Measurements from ENCODE around the gene DMRT3. TPM values are rescaled to one million over a fixed set of nuclear protein-coding genes. Genes with fewer than 3 reads are reported as not detected.

The DMRT3 gene
- total and polyA plus RNA-seq, 9 of the 15 experiments (the other 6 are each of a cell fraction or from before 2014, with no cell fraction given): not detected

DNA sequence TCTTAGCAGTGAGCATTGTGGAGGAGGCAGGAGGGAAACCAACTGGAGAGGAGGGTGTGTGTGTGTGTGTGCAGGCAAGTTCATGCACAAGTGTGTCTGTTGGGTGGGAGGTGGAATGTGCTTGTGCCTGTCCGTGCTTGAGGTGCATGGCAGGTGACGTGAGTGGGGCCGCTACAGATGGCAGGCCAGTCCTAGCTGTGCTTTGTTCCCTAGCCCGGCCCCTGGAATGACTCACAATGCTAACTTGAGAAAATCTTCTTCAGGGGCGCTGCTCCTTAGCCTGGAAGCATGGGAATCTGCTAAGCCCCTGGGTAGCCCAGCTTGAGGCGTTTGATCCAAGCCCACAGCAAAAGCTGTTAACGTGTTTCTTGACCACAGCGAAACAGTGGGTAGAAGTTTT, 48.7 kb downstream of the DMRT3 start:
- Histone ChIP-seq H3K4me1 (replicated peaks in 1 of 2; ENCODE audit: control insufficient read depth in 2 of 2, insufficient read depth in 2 of 2, low read length in 2 of 2) (no peaks in the 10 kb centered on the region), H3K9ac (ENCODE audit: insufficient read depth in 1 of 2, low read depth in 2 of 2, low read length in 2 of 2) (no peak overlapping the region), H3K79me2 (ENCODE audit: control insufficient read depth, insufficient read depth, low read length) (no peaks in the 10 kb centered on the region), H4K20me1 (replicated peaks; ENCODE audit: control insufficient read depth, insufficient read depth, low read length) (no peaks in the 10 kb centered on the region), H2AFZ (ENCODE audit: low read depth, low read length) (no peak overlapping the region), H3K4me2 (ENCODE audit: insufficient read depth, low read length) (no peak overlapping the region), H3K27me3 (ENCODE audit: control insufficient read depth in 2 of 2, insufficient read depth in 2 of 2, low read length in 2 of 2) (no peaks in the 10 kb centered on the region; a peak in 1 of 5 replicates), H3K4me3 (no peak overlapping the region), H3K36me3 (ENCODE audit: control insufficient read depth, insufficient read depth, low read length) (no peaks in the 10 kb centered on the region), H3K27ac (ENCODE audit: extremely low read depth, low read depth, low read length) (no peak overlapping the region), H3K9me1 (ENCODE audit: control insufficient read depth, insufficient read depth, low read length) (no peaks in the 10 kb centered on the region), H3K9me3 (replicated peaks; ENCODE audit: control insufficient read depth, insufficient read depth, low read depth, low read length) (no peaks in the 10 kb centered on the region)
- ATAC-seq: no peak
- in situ Hi-C loops (cut with MboI) (no loop called here), intact Hi-C loops (cut with micrococcal nuclease) (no loop called here)
- ChIA-PET CTCF (ENCODE audit: low intra/inter-chr PET ratio) (no interaction called here), POLR2A (no interaction called here)
- no peak for FAIRE-seq
- WGBS (ENCODE audit: insufficient coverage, low coverage, missing lambda C conversion rate): 0% methylated on average over 4 of the region's 8 CpGs
- no TSS peak for BruUV-seq (replicated peaks)
- DNase-seq (ENCODE audit: extremely low read depth in 1 of 4, low spot score in 3 of 4): no peak
- TF ChIP-seq POLR2A (conservative IDR thresholded peaks at IDR 0.05) (no peak), SNIP1 (IDR thresholded peaks at IDR 0.05; ENCODE audit: low read depth) (no peak), GTF2E2 (tag; IDR thresholded peaks at IDR 0.05) (no peak), ZNF766 (CRISPR knock-in tag; conservative IDR thresholded peaks at IDR 0.05) (no peak), ZBTB8A (IDR thresholded peaks at IDR 0.05; ENCODE audit: partially characterized antibody) (no peak), NCOR1 (IDR thresholded peaks at IDR 0.05) (no peak), ARID2 (IDR thresholded peaks at IDR 0.05) (no peak), RNF2 (IDR thresholded peaks at IDR 0.05) (no peak), YBX1 (IDR thresholded peaks at IDR 0.05) (no peak), ZNF121 (CRISPR knock-in tag; conservative IDR thresholded peaks at IDR 0.05) (no peak), PTTG1 (tag; IDR thresholded peaks at IDR 0.05; ENCODE audit: low read depth) (no peak)
- TF ChIP-seq, protein P1, sequence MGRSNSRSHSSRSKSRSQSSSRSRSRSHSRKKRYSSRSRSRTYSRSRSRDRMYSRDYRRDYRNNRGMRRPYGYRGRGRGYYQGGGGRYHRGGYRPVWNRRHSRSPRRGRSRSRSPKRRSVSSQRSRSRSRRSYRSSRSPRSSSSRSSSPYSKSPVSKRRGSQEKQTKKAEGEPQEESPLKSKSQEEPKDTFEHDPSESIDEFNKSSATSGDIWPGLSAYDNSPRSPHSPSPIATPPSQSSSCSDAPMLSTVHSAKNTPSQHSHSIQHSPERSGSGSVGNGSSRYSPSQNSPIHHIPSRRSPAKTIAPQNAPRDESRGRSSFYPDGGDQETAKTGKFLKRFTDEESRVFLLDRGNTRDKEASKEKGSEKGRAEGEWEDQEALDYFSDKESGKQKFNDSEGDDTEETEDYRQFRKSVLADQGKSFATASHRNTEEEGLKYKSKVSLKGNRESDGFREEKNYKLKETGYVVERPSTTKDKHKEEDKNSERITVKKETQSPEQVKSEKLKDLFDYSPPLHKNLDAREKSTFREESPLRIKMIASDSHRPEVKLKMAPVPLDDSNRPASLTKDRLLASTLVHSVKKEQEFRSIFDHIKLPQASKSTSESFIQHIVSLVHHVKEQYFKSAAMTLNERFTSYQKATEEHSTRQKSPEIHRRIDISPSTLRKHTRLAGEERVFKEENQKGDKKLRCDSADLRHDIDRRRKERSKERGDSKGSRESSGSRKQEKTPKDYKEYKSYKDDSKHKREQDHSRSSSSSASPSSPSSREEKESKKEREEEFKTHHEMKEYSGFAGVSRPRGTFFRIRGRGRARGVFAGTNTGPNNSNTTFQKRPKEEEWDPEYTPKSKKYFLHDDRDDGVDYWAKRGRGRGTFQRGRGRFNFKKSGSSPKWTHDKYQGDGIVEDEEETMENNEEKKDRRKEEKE (IDR thresholded peaks at IDR 0.05; ENCODE audit: borderline replicate concordance in 1 of 2, control insufficient read depth in 1 of 2, low read depth in 2 of 2, low read length in 1 of 2): no peak
- TF ChIP-seq, protein P2, sequence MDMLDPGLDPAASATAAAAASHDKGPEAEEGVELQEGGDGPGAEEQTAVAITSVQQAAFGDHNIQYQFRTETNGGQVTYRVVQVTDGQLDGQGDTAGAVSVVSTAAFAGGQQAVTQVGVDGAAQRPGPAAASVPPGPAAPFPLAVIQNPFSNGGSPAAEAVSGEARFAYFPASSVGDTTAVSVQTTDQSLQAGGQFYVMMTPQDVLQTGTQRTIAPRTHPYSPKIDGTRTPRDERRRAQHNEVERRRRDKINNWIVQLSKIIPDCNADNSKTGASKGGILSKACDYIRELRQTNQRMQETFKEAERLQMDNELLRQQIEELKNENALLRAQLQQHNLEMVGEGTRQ (CRISPR knock-in tag; IDR thresholded peaks at IDR 0.05): no peak
- TF ChIP-seq, protein P3, sequence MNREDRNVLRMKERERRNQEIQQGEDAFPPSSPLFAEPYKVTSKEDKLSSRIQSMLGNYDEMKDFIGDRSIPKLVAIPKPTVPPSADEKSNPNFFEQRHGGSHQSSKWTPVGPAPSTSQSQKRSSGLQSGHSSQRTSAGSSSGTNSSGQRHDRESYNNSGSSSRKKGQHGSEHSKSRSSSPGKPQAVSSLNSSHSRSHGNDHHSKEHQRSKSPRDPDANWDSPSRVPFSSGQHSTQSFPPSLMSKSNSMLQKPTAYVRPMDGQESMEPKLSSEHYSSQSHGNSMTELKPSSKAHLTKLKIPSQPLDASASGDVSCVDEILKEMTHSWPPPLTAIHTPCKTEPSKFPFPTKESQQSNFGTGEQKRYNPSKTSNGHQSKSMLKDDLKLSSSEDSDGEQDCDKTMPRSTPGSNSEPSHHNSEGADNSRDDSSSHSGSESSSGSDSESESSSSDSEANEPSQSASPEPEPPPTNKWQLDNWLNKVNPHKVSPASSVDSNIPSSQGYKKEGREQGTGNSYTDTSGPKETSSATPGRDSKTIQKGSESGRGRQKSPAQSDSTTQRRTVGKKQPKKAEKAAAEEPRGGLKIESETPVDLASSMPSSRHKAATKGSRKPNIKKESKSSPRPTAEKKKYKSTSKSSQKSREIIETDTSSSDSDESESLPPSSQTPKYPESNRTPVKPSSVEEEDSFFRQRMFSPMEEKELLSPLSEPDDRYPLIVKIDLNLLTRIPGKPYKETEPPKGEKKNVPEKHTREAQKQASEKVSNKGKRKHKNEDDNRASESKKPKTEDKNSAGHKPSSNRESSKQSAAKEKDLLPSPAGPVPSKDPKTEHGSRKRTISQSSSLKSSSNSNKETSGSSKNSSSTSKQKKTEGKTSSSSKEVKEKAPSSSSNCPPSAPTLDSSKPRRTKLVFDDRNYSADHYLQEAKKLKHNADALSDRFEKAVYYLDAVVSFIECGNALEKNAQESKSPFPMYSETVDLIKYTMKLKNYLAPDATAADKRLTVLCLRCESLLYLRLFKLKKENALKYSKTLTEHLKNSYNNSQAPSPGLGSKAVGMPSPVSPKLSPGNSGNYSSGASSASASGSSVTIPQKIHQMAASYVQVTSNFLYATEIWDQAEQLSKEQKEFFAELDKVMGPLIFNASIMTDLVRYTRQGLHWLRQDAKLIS (CRISPR knock-in tag; IDR thresholded peaks at IDR 0.05): no peak
- TF ChIP-seq, protein P4, sequence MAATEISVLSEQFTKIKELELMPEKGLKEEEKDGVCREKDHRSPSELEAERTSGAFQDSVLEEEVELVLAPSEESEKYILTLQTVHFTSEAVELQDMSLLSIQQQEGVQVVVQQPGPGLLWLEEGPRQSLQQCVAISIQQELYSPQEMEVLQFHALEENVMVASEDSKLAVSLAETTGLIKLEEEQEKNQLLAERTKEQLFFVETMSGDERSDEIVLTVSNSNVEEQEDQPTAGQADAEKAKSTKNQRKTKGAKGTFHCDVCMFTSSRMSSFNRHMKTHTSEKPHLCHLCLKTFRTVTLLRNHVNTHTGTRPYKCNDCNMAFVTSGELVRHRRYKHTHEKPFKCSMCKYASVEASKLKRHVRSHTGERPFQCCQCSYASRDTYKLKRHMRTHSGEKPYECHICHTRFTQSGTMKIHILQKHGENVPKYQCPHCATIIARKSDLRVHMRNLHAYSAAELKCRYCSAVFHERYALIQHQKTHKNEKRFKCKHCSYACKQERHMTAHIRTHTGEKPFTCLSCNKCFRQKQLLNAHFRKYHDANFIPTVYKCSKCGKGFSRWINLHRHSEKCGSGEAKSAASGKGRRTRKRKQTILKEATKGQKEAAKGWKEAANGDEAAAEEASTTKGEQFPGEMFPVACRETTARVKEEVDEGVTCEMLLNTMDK (IDR thresholded peaks at IDR 0.05; ENCODE audit: borderline replicate concordance, insufficient read depth, low read depth, low read length, poor library complexity, severe bottlenecking): no peak

All from K562 (cell line).